Measurements from ENCODE around the gene CCDC184. TPM values are rescaled to one million over a fixed set of nuclear protein-coding genes. Genes with fewer than 3 reads are reported as not detected.
A peak's percentile ranks its signal among the peaks of the same experiment; 100 is the strongest.

The CCDC184 gene
- total and polyA plus RNA-seq, 2 experiments from 2014 or later: 4.8 to 13.8 TPM

- Histone ChIP-seq H3K79me2 (peaks cover 34% of the 10 kb centered on the region), H3K27me3 (no peaks in the 10 kb centered on the region), H3K9me3 (ENCODE audit: low read depth) (no peaks in the 10 kb centered on the region), H3K4me3 (peak overlapping the region; percentile 58), H4K20me1 (ENCODE audit: insufficient read depth, poor library complexity, severe bottlenecking) (no peaks in the 10 kb centered on the region), H3K4me1 (ENCODE audit: insufficient read depth) (peaks cover 6% of the 10 kb centered on the region), H2AFZ (peak overlapping the region; percentile 85), H3K9me2 (replicated peaks; ENCODE audit: insufficient read depth) (no peaks in the 10 kb centered on the region), H3K27ac (peak overlapping the region; percentile 78), H3K4me2 (peak overlapping the region; percentile 95), H3K36me3 (replicated peaks; ENCODE audit: insufficient read depth, low read depth) (no peaks in the 10 kb centered on the region)
- TF ChIP-seq CTCF (IDR thresholded peaks at IDR 0.05; ENCODE audit: poor library complexity) (no peak), EZH2 (IDR thresholded peaks at IDR 0.05; ENCODE audit: borderline replicate concordance) (no peak), EZH2phosphoT487 (IDR thresholded peaks at IDR 0.05; ENCODE audit: low read depth, severe bottlenecking, unreplicated experiment) (no peak)
- whole genome bisulfite sequencing (ENCODE audit: low lambda C conversion rate, missing lambda C conversion rate): 47% methylated on average over 6 of the region's 8 CpGs
- DNase-seq (ENCODE audit: low spot score): no peak
These were observed 26.8 kb upstream of the CCDC184 start for GRCh38 chr12:48156652-48157017.

- H2AFZ ChIP-seq: peak within 1 kb of the TSS; percentile 85
These were observed 26.2 kb upstream of the CCDC184 start, which contains the start of gene ASB8 for GRCh38 chr12:48157018-48157888. ASB8 (minus strand) TSS chr12:48157515; CDS start chr12:48153496, 4,019 bp downstream.

GRCh38 chr12:48157889-48158370 lies 25.5 kb upstream of the CCDC184 start:
- H3K9me3 ChIP-seq (ENCODE audit: low read depth): no peaks in the 10 kb centered on the region
- no peaks in the 10 kb centered on the region for H4K20me1 ChIP-seq (ENCODE audit: insufficient read depth, poor library complexity, severe bottlenecking)
- no peaks in the 10 kb centered on the region for H3K36me3 ChIP-seq (replicated peaks; ENCODE audit: insufficient read depth, low read depth)
- DNase-seq (ENCODE audit: low spot score): no peak
- no peaks in the 10 kb centered on the region for H3K27me3 ChIP-seq
- no peaks in the 10 kb centered on the region for H3K9me2 ChIP-seq (replicated peaks; ENCODE audit: insufficient read depth)
- H2AFZ ChIP-seq: peak overlapping the region; percentile 85
- H3K4me3 ChIP-seq: no peak overlapping the region
- H3K4me2 ChIP-seq: peak overlapping the region; percentile 75
- H3K27ac ChIP-seq: peak overlapping the region; percentile 67
- H3K4me1 ChIP-seq (ENCODE audit: insufficient read depth): peaks cover 6% of the 10 kb centered on the region
- WGBS (ENCODE audit: low lambda C conversion rate, missing lambda C conversion rate): 77% methylated on average over 3 of the region's 3 CpGs
- TF ChIP-seq EZH2phosphoT487 (IDR thresholded peaks at IDR 0.05; ENCODE audit: low read depth, severe bottlenecking, unreplicated experiment) (no peak), CTCF (IDR thresholded peaks at IDR 0.05; ENCODE audit: poor library complexity) (no peak), EZH2 (IDR thresholded peaks at IDR 0.05; ENCODE audit: borderline replicate concordance) (no peak)
- H3K79me2 ChIP-seq: peaks cover 34% of the 10 kb centered on the region

More at GRCh38 chr12:48157018-48157888, 26.2 kb upstream of the CCDC184 start, which contains the start of gene ASB8:
- H3K36me3 ChIP-seq (replicated peaks; ENCODE audit: insufficient read depth, low read depth): no peaks in the 10 kb centered on the region
- H3K27me3 ChIP-seq: no peaks in the 10 kb centered on the region
- no peaks in the 10 kb centered on the region for H3K9me2 ChIP-seq (replicated peaks; ENCODE audit: insufficient read depth)
- no peaks in the 10 kb centered on the region for H4K20me1 ChIP-seq (ENCODE audit: insufficient read depth, poor library complexity, severe bottlenecking)
- TF ChIP-seq EZH2 (IDR thresholded peaks at IDR 0.05; ENCODE audit: borderline replicate concordance): no peak
- peak; percentile 39 for TF ChIP-seq CTCF (IDR thresholded peaks at IDR 0.05; ENCODE audit: poor library complexity)
- peak; percentile 99 for DNase-seq (ENCODE audit: low spot score)
- WGBS (ENCODE audit: low lambda C conversion rate, missing lambda C conversion rate): under 1% methylated on average over 55 of the region's 56 CpGs
- peak within 1 kb of the TSS; percentile 95 for H3K4me2 ChIP-seq
- peaks cover 6% of the 10 kb centered on the region for H3K4me1 ChIP-seq (ENCODE audit: insufficient read depth)
- H3K4me3 ChIP-seq: peak within 1 kb of the TSS; percentile 58
- H3K79me2 ChIP-seq: peaks cover 34% of the 10 kb centered on the region
- H3K9me3 ChIP-seq (ENCODE audit: low read depth): no peaks in the 10 kb centered on the region
- H3K27ac ChIP-seq: peak within 1 kb of the TSS; percentile 78
